ENCODE measurements around the gene IGSF6. TPM values are rescaled to one million over a fixed set of nuclear protein-coding genes. Genes with fewer than 3 reads are reported as not detected.
"Not testable (repeated sequence)": the region's sequence is repeated elsewhere in the genome, so short reads cannot be mapped to it uniquely, and the experiment has no call there.

The IGSF6 gene
- total and polyA plus RNA-seq, 12 donors = 0.55 to 14.5 (median 1.7) TPM

DNA sequence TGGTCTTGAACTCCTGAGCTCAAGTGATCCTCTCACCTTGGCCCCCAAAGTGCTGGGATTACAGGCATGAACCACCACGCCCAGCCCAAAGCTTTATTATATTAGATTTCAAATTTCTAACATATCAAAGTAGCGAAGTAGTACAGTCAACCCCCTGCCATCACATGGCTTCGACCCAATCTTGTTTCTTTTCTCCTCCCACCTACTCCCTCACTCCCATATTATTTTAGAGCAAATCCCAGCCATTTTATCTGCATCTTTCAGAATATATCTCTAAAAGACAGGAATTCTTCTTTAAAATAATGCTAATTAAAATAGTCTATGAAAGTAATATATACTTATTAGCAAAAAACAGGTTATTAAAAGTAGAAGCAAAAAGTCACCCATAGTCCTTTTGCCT lies 893 bp downstream of the IGSF6 start:
- ATAC-seq (no peak), DNase-seq (no peak)
- no peaks in the 10 kb centered on the region for H3K27me3 ChIP-seq
- H3K4me3 ChIP-seq = peak overlapping the region in 4 of 10 donors; percentile 5 to 52 (median 20)
- peaks cover 0 to 81% (median 4%) of the 10 kb centered on the region in 9 donors for H3K4me1 ChIP-seq
- intact Hi-C loops (cut with DNase I) = loop anchor here in 1 of 10 donors (10.0 kb wide), 1 partner anchor 53 kb away; no protein-coding TSS in a partner anchor
- H3K9me3 ChIP-seq = no peaks in the 10 kb centered on the region
- TF ChIP-seq CTCF (IDR thresholded peaks at IDR 0.05) = no peak
- WGBS, 2 donors = 89% methylated on average over 3 of the region's 3 CpGs
- peak overlapping the region in 3 of 10 donors; percentile 17 to 82 (median 47) for H3K27ac ChIP-seq
- H3K36me3 ChIP-seq = peaks cover 0 to 41% (median 0%) of the 10 kb centered on the region in 9 donors

DNA sequence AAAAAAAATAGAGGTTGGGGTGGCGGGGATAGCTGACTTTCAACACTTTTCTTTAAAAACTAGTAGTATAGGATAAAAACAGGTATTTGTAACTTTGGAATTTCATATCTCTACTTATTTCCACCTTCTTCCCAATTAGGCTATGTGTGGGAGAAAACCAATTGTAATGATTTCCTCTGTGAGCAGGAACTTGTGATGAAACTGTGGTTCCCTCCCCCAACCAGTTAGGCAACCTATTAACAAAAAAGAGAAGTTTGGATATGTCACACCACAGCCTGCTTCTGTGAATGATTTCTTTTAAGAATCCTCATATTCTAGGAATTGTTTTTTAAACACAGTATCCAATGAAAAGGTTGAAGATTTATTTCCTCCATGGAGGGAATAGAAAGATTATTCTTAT lies 1.9 kb downstream of the IGSF6 start:
- intact Hi-C loops (cut with DNase I) = loop anchor here in 1 of 10 donors (10.0 kb wide), 1 partner anchor 54 kb away; no protein-coding TSS in a partner anchor
- H3K9me3 ChIP-seq = no peaks in the 10 kb centered on the region
- TF ChIP-seq CTCF (IDR thresholded peaks at IDR 0.05) = no peak
- H3K27ac ChIP-seq = peak overlapping the region in 6 of 10 donors; percentile 6 to 82 (median 18)
- 85 to 93% methylated on average over 1 of the region's 1 CpG for WGBS, 2 donors
- DNase-seq (no peak), ATAC-seq (peak in 3 of 8 donors; percentile 43 to 70 (median 57))
- H3K4me1 ChIP-seq = peaks cover 0 to 87% (median 13%) of the 10 kb centered on the region in 9 donors
- peaks cover 0 to 31% (median 0%) of the 10 kb centered on the region in 9 donors for H3K36me3 ChIP-seq
- peak overlapping the region in 3 of 10 donors; percentile 3 to 52 (median 5) for H3K4me3 ChIP-seq
- no peaks in the 10 kb centered on the region for H3K27me3 ChIP-seq

- H3K27ac ChIP-seq = peak overlapping the region in 4 of 10 donors; percentile 6 to 82 (median 13)
- H3K36me3 ChIP-seq = peaks cover 0 to 25% (median 0%) of the 10 kb centered on the region in 9 donors
- WGBS, 2 donors = 94 to 97% methylated on average over 12 of the region's 12 CpGs
- intact Hi-C loops (cut with DNase I) = loop anchor here in 2 of 10 donors (5.0 to 10.0 kb wide), 3 partner anchors 55 to 302 kb away; partner anchors contain the start of gene UQCRC2 (in 1 of the 2)
- H3K4me1 ChIP-seq = peaks cover 0 to 89% (median 17%) of the 10 kb centered on the region in 9 donors
- not testable (repeated sequence) for H3K27me3 ChIP-seq, DNase-seq, ATAC-seq, H3K9me3 ChIP-seq
- H3K4me3 ChIP-seq = peak overlapping the region in 4 of 10 donors; percentile 5 to 52 (median 6)
Observed at GRCh38 chr16:21649826-21650406, 2.5 kb downstream of the IGSF6 start.

DNA sequence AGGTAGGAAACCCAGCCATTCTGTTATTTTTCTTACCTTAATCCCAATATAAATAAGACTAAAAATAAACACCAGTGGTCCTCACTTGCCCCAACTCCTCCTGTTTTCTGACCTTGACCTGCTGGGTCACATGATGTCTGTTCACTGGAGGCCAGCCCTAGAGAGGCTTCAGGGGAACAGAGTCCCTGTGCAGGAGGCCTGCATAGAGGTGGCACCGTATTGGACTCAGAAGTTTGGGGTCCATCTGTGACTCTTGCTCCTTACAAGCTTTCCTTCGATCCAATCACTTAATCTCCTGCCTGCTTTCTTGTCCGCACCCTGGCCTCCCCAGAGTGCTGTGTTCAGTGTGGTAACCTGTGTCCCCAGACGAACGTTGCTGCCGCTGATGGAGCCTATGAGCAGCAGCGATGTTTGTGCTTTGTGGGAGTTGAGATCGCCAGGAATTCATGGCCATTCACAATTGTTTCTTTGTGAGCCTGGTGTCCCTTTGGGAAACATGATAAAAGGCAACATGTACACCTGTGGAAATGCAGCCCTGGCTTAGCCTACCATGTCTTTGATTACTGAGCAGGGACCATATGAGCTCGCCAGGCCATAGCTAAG lies 4.7 kb downstream of the IGSF6 start:
- TF ChIP-seq CTCF (IDR thresholded peaks at IDR 0.05) = no peak
- ATAC-seq (no peak), DNase-seq (no peak)
- WGBS, 2 donors = 92 to 94% methylated on average over 9 of the region's 9 CpGs
- intact Hi-C loops (cut with DNase I) = loop anchor here in 2 of 10 donors (5.0 to 10.0 kb wide), 2 partner anchors 63 to 305 kb away; partner anchors contain the start of gene UQCRC2 (in 1 of the 2)
- H3K27ac ChIP-seq = peak overlapping the region in 1 of 10 donors; percentile 79
- no peak overlapping the region for H3K4me3 ChIP-seq
- peaks cover 4 to 80% (median 27%) of the 10 kb centered on the region in 9 donors for H3K4me1 ChIP-seq
- H3K27me3 ChIP-seq = no peaks in the 10 kb centered on the region
- peaks cover 0 to 40% (median 0%) of the 10 kb centered on the region in 9 donors for H3K36me3 ChIP-seq
- H3K9me3 ChIP-seq = no peaks in the 10 kb centered on the region
